ENCODE results near the gene PEX11B.

PEX11B gene

DNA sequence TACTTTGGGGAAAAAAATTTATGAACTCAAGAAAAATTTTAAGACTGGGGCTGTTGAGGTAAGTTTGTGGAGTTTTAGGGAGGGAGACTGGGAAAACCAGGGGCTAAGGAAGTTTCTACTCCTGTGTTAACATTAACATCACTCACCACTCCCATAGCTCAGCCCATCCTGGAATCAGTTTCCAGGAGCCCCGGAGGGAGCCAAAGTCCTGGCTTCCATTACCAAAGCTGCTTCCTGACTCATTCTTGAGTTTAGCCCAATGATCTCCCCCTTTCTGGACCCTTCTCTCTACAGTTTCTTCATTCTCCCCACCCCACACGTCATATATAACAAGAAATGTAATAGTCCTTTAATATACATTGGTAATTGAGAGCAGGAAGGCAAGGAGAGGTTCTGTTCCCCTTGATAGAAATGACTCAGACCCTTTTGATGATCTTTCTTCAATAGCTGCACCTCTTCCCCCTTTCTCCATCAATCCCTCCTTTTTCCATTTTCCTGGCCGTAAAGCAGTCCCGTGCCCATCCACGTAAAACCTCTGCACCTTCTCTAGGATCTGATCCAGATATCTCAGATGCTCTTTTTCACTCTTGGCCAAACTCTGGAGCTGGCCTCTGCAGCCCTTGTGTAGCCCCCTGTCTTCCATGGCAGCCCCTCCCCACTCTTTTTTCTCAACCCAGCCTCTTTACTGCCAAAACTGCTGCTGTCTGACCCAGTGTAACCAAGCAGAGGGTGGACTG, 55.1 kb downstream of the PEX11B start:
- no peak overlapping the region for H3K4me3 ChIP-seq (ENCODE audit: control insufficient read depth in 1 of 7, extremely low read depth in 1 of 7, insufficient read depth in 4 of 7, low read depth in 2 of 7, low read length in 6 of 7)
- H3K4me1 ChIP-seq (ENCODE audit: control extremely low read depth in 1 of 4, control insufficient read depth in 4 of 4, insufficient read depth in 4 of 4, low read length in 3 of 4), result peaks cover 0 to 11% (median 6%) of the 10 kb centered on the region in 4 experiments
- H3K27ac ChIP-seq (ENCODE audit: insufficient read depth in 1 of 2, low read depth in 1 of 2, low read length in 2 of 2, poor library complexity in 1 of 2, severe bottlenecking in 2 of 2), result no peak overlapping the region
- no peak for DNase-seq
- 96% methylated on average over 3 of the region's 5 CpGs for WGBS (ENCODE audit: insufficient coverage)
- no peaks in the 10 kb centered on the region for H3K27me3 ChIP-seq (replicated peaks in 2 of 5; ENCODE audit: control insufficient read depth in 4 of 5, insufficient read depth in 5 of 5, low read length in 4 of 5)
- ChIA-PET CTCF (interaction anchor here (1.6 to 10.4 kb wide), 3 partner anchors 9 to 29 kb away, joined by 4 to 157 read pairs (median 6); partner anchors contain the start of gene NUDT17), POLR2A (no interaction called here)
- H3K9me3 ChIP-seq (ENCODE audit: control extremely low read depth in 1 of 5, control insufficient read depth in 4 of 5, insufficient read depth in 2 of 5, low read depth in 1 of 5, low read length in 4 of 5), result no peaks in the 10 kb centered on the region
- peaks cover 0 to 4% (median 0%) of the 10 kb centered on the region in 4 experiments for H3K36me3 ChIP-seq (ENCODE audit: control insufficient read depth in 4 of 4, insufficient read depth in 4 of 4, low read length in 3 of 4)

Data from common myeloid progenitor, CD34-positive (primary cell).